Measurements from ENCODE around the gene CDK5RAP2.
A peak's percentile ranks its signal among the peaks of the same experiment; 100 is the strongest.
"Not testable (repeated sequence)": the region's sequence is repeated elsewhere in the genome, so short reads cannot be mapped to it uniquely, and the experiment has no call there.

Gene CDK5RAP2

DNA sequence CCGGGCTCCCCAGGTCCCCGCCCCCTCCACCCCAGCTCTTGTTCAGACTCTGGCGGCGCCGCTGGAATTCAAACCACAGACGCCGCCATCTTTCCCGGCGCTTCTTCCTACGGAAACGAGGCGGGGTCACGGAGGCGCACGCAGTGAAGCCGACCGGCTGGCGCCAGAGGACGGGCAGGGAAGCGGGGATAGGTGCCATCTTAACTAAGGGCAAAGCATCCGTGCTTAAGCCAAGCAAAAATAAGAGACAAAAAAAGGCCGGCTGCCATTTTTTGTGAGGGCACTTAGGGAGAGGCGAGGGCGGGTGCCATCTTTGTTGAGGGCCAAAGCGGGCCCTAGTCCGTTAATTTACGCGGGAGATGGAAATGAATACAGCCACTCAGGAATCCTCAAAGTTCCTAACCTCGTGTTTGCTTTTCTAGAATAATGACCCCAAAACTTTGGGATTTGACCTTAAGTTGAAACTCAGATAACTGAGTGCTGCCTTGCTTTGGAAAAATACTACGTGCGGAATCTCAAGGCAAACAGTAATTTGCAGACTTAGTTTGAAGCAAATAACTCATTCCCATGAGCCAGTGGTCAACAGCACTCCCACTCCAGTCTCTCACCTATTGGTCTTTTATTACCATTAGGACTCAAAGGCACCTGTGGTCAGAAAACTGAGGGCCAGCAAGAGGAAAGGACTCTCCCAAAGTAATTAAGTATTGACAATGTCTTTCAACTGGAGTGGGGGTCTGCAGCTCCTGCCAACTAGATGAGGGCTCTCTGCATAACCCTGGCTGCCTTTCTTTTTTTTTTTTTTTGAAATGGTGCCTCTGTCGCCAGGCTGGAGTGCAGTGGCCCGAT lies at the start of gene CDK5RAP2:
Gene CDK5RAP2 (minus strand): TSS at position 117 of the 846 bp plus-strand sequence. CDS start 189 bp downstream, outside the sequence.
- DNase-seq (ENCODE audit: low read depth in 2 of 2, low spot score in 1 of 2), result peak; percentile 74 to 80

DNA sequence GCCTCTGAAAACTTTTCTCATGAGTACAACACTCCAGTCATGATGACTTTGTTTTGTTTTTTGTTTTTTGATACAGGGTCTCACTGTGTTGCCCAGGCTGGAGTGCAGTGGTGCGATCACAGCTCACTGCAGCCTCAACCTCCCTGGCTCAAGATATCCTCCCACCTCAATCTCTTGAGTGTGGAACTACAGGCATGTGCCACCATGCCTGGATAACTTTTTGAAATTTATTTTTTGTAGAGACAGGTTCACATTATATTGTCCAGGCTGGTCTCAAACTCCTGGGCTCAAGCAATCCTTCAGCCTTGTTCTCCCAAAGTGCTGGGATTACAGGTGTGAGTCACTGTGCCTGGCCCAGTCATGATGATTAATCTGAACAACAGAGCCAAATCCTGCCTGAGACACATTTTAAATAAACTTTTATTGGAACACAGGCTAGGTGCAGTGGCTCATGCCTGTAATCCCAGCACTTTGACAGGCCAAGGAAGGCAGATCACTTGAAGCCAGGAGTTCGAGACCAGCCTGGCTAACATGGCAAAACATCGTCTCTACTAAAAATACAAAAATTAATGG lies 49.0 kb upstream of the CDK5RAP2 start:
- DNase-seq (ENCODE audit: low read depth in 2 of 2, low spot score in 1 of 2), result not testable (repeated sequence)

- DNase-seq (ENCODE audit: low read depth in 2 of 2, low spot score in 1 of 2), result no peak
These were observed 48.4 kb upstream of the CDK5RAP2 start for GRCh38 chr9:120628207-120628924.

DNA sequence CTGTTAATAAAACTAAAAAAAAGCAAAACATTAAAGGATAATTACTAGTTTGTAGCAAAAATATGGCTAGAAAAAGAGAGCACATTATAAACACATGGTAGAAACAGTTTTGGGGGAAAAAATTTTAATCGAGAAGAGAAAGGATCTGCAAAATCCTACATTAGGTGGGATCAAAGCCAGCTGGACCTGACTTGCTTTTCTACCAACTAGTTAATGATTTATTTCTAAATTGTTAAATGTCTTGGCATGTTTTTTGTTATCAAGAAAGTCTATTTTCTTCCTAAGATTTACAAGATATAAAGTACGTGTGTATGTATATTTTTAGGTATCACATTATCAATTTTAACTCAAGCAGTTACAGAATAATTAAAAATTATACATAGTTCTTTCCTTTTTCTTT lies 47.1 kb upstream of the CDK5RAP2 start:
- no peak for DNase-seq (ENCODE audit: low read depth in 2 of 2, low spot score in 1 of 2)

DNA sequence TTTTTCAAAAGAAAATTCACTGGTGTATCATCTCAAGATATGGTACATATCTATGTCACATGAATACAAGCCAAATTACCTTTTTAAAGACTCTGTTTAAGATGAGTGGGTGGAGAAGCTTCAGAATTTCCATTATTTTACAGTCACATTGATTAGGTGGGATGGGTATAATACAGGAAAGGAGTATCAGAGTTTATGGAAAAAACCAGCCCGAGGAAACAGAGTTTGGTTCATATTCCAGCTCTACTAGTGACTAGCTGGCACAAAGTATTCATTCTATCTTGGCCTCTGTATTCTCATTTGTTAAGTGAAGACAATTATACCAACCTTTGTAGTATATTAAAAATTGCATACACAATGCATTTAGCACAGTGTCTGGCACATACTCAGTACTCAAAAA lies 46.5 kb upstream of the CDK5RAP2 start:
- DNase-seq (ENCODE audit: low read depth in 2 of 2, low spot score in 1 of 2), result no peak

DNA sequence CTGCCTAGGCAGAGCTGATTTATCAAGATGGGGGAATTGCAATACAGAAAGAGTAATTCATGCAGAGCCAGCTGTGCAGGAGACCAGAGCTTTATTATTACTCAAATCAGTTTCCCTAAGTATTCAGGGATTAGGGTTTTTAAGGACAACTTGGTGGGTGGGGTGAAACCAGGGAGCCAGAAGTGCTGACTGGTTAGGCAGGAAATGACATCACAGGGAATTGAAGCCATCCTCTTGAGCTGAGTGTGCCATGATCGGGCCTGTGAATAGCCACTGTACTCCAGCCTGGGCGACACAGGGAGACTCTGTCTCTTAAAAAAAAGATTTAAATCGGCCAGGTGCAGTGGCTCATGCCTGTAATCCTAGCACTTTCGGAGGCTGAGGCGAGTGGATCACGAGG lies 45.3 kb upstream of the CDK5RAP2 start:
- DNase-seq (ENCODE audit: low read depth in 2 of 2, low spot score in 1 of 2), result no peak

GRCh38 chr9:120622790-120623189 lies 42.8 kb upstream of the CDK5RAP2 start:
- no peak for DNase-seq (ENCODE audit: low read depth in 2 of 2, low spot score in 1 of 2)

- no peak for DNase-seq (ENCODE audit: low read depth in 2 of 2, low spot score in 1 of 2)
These were observed 42.0 kb upstream of the CDK5RAP2 start for GRCh38 chr9:120621941-120622340.

GRCh38 chr9:120619751-120620655 lies 40.0 kb upstream of the CDK5RAP2 start:
- peak; percentile 6 to 37 for DNase-seq (ENCODE audit: low read depth in 2 of 2, low spot score in 1 of 2)

- DNase-seq (ENCODE audit: low read depth in 2 of 2, low spot score in 1 of 2), result no peak
These were observed 37.3 kb upstream of the CDK5RAP2 start for GRCh38 chr9:120616966-120617935.

DNA sequence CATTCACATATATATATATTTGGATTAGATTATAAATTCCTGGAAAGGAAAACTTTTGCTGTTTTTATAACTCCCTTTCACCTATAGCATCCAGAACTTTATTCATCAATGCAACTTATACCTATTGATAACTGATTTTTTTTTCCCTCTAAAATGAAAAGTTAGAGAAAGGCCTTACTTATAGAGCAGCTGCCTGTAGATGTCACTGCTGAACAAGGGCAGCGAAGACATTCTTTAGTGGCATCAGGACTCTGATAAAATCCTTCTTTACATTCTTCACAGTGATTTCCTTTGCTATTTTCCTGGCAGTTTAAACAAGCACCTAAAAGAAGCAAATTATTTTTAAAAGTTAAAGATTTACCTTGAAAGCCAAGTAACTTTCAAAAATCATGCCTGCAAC lies 32.3 kb upstream of the CDK5RAP2 start:
- DNase-seq (ENCODE audit: low read depth in 2 of 2, low spot score in 1 of 2), result no peak

- DNase-seq (ENCODE audit: low read depth in 2 of 2, low spot score in 1 of 2), result no peak
These were observed 31.7 kb upstream of the CDK5RAP2 start for GRCh38 chr9:120611690-120612068.

DNA sequence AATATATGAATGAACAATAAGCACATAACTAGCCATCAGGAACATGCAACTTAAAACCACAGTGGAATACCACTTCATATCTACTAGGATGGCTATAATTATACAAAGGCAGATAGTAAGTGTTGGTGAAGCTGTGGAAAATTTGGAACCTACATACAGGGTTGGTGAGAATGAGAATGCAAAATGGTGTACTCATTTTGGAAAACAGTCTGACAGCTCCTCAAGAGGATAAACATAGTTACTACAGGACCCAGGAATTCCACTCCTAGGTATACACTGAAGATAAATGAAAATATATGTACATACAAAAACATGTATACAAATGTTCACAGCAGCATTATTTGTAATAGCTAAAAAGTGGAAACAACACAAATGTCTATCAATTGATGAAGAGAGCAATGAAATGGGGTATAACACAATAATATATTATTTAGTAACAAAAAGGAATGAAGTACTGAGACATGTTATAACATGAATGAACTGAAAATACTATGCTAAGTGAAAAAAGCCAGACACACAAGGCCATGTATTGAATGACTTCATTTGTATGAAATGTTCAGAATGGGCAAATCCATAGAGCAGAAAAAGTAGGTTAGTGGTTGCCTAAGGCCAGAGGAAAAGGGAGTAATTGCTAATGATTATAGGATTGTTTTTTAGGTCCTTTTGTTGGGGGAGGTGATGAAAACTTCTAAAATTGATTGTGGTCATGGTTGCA lies 31.2 kb upstream of the CDK5RAP2 start:
- DNase-seq (ENCODE audit: low read depth in 2 of 2, low spot score in 1 of 2), result no peak

DNA sequence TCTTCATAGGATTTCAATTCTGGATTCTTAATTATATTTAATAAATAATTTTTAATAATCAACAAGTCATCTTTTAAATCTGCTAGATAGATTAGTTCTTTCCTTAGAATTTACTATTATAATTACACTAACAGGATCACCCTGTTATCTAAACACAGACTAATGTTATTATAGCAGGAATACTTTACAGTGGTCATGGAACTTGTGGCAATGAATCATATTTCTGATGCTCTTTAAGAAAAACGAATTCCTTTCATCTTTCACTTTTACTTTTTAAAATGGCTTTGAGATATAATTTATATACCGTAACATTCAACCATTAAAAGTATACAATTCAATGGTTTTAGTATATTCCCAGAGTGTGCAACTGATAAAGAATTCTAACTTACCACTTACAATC lies 29.7 kb upstream of the CDK5RAP2 start:
- no peak for DNase-seq (ENCODE audit: low read depth in 2 of 2, low spot score in 1 of 2)

- DNase-seq (ENCODE audit: low read depth in 2 of 2, low spot score in 1 of 2), result no peak
These were observed 28.5 kb upstream of the CDK5RAP2 start for GRCh38 chr9:120608421-120608820.

DNA sequence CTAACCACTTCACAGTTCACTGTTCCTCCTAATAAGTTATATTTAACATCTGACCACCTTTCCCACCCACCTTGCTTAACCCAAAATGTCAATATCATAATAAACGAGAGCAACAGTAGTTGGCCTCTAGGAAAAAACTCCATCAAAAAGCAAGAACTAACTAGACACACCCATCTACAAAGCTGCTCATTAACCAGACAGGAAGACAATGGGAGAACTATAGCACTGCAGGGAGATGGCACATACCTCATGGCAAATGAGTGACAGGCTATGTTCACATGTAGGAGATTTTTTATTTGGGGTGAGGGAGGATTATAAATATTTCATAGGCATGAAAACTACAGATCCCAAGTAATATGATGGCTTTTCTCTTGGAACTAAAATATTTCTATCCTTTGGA lies 23.6 kb upstream of the CDK5RAP2 start:
- no peak for DNase-seq (ENCODE audit: low read depth in 2 of 2, low spot score in 1 of 2)

GRCh38 chr9:120603010-120603409 lies 23.0 kb upstream of the CDK5RAP2 start:
- DNase-seq (ENCODE audit: low read depth in 2 of 2, low spot score in 1 of 2), result no peak

DNA sequence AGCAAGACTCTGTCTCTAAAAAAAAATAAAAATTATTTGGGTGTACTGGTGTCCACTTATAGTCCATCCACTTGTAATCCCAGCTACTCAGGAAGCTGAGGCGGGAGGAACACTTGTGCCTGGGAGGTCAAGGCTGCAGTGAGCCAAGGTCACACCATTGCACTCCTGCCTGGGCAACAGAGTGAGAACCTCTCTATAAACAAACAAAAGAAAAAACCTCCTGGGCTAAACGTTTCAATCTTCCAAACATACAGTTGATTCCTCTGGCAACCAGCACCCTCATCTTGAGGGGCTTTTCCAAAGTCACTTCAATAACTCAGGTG lies 13.9 kb upstream of the CDK5RAP2 start:
- no peak for DNase-seq (ENCODE audit: low read depth in 2 of 2, low spot score in 1 of 2)

GRCh38 chr9:120593250-120593954 lies 13.4 kb upstream of the CDK5RAP2 start:
- no peak for DNase-seq (ENCODE audit: low read depth in 2 of 2, low spot score in 1 of 2)
